Endothelial cell of umbilical vein (primary cell): Measurements from ENCODE around the gene USP33. TPM values are rescaled to one million over a fixed set of nuclear protein-coding genes. Genes with fewer than 3 reads are reported as not detected.

Experiments
- BruUV-seq: library from RNA; stranded (reverse); fragments of 400-500 nt; replicated peaks from 2 replicates; lab custom pipeline; 2021; lab: Mats Ljungman, UMichigan
- CTCF ChIA-PET: fragments of 300-600, 350-600 bp; sonication (Branson Sonifier 250); formaldehyde crosslinking; loops from one replicate; lab custom pipeline; 2021; ENCODE audit warnings: antibody characterized with exemption, inconsistent platforms; lab: Charles Lee
- POLR2A ChIA-PET: fragments of 300-600, 350-600 bp; sonication (Branson Sonifier 250); formaldehyde crosslinking; loops from one replicate; lab custom pipeline; 2021; ENCODE audit warnings: antibody characterized with exemption, inconsistent platforms; lab: Charles Lee
- DNase-seq: peaks from one replicate; pipeline ENCODE4 v3.0.0-alpha.2; 2011; ENCODE audit warnings: low read depth, low spot score
- FAIRE-seq: peaks from 2 replicates; lab custom pipeline; 2011; peaks lifted over from hg19 to GRCh38; lab: Jason Lieb, UNC
- H2AFZ ChIP-seq: 2 replicates; pipeline ENCODE4 v1.6.0; 2012; ENCODE audit warnings: low read depth, low read length, control low read depth, inconsistent platforms
- H3K27ac ChIP-seq: 2 replicates; pipeline ENCODE4 v1.5.1; 2011; ENCODE audit warnings: low read depth, mild to moderate bottlenecking, control low read depth, low read length, moderate library complexity; ENCODE audit not compliant: insufficient read depth
- H3K27me3 ChIP-seq, 2 experiments: 2 replicates each; pipeline versions ENCODE4 v1.6.0 to v1.6.1; 2011; ENCODE audit warnings: low read length in 2 of 2, mixed read lengths in 1 of 2; ENCODE audit not compliant: control insufficient read depth in 2 of 2, insufficient read depth in 2 of 2
- H3K36me3 ChIP-seq, 2 experiments: 2 replicates in 1 of 2; 3 replicates in 1 of 2; pipeline ENCODE4 v1.5.1; 2011; ENCODE audit warnings: low read length in 2 of 2, mild to moderate bottlenecking in 1 of 2, moderate library complexity in 1 of 2; ENCODE audit not compliant: control insufficient read depth in 2 of 2, insufficient read depth in 2 of 2; ENCODE audit errors: extremely low read depth in 1 of 2
- H3K4me1 ChIP-seq: 3 replicates; pipeline ENCODE4 v1.5.1; 2011; ENCODE audit warnings: mild to moderate bottlenecking, low read length; ENCODE audit not compliant: control insufficient read depth, insufficient read depth; ENCODE audit errors: extremely low read depth
- H3K4me2 ChIP-seq: 2 replicates; pipeline ENCODE4 v1.6.1; 2011; ENCODE audit warnings: low read length, control low read depth, mixed read lengths; ENCODE audit not compliant: insufficient read depth
- H3K4me3 ChIP-seq, 3 experiments: fragments of 200-600 bp in 1 of 3; sonication (generic), shearing (Covaris generic) in 1 of 3; replicated peaks in 1 of 3; 2 replicates each; pipeline ENCODE4 v1.5.1; 2011 to 2016; ENCODE audit warnings: control low read depth in 3 of 3, low read length in 3 of 3, mild to moderate bottlenecking in 2 of 3, inconsistent platforms in 1 of 3, low read depth in 1 of 3, moderate library complexity in 1 of 3; ENCODE audit not compliant: insufficient read depth in 1 of 3
- H3K79me2 ChIP-seq: 2 replicates; pipeline ENCODE4 v1.6.0; 2012; ENCODE audit warnings: low read length, inconsistent platforms; ENCODE audit not compliant: control insufficient read depth, insufficient read depth
- H3K9ac ChIP-seq: replicated peaks from 2 replicates; pipeline ENCODE3; 2011; ENCODE audit warnings: low read length, control low read depth; ENCODE audit not compliant: insufficient read depth; ENCODE audit errors: extremely low read depth
- H3K9me1 ChIP-seq: replicated peaks from 3 replicates; pipeline ENCODE4 v1.6.0; 2011; ENCODE audit warnings: mild to moderate bottlenecking, low read length; ENCODE audit not compliant: control insufficient read depth, insufficient read depth; ENCODE audit errors: extremely low read depth
- H3K9me3 ChIP-seq: replicated peaks from 2 replicates; pipeline ENCODE4 v1.5.1; 2012; ENCODE audit warnings: low read length, inconsistent platforms; ENCODE audit not compliant: control insufficient read depth, insufficient read depth
- H4K20me1 ChIP-seq: replicated peaks from 2 replicates; pipeline ENCODE3; 2011; ENCODE audit warnings: mild to moderate bottlenecking, low read length; ENCODE audit not compliant: control insufficient read depth, insufficient read depth; ENCODE audit errors: extremely low read depth
- EZH2 ChIP-seq: IDR thresholded peaks from 2 replicates; pipeline ENCODE4 v1.6.1; 2012; ENCODE audit warnings: borderline replicate concordance, low read depth, mild to moderate bottlenecking, moderate library complexity, low read length, inconsistent platforms; ENCODE audit not compliant: severe bottlenecking
- FOS ChIP-seq: IDR thresholded peaks from 2 replicates; pipeline ENCODE4 v1.6.1; 2011; ENCODE audit warnings: mild to moderate bottlenecking, low read length, moderate library complexity, borderline replicate concordance; ENCODE audit not compliant: insufficient read depth
- GATA2 ChIP-seq: IDR thresholded peaks from 2 replicates; pipeline ENCODE4 v1.7.0; 2011; ENCODE audit warnings: low read depth, mild to moderate bottlenecking, moderate library complexity, mixed read lengths, low read length; ENCODE audit not compliant: insufficient read length, insufficient read depth
- JUN ChIP-seq: IDR thresholded peaks from 2 replicates; pipeline ENCODE4 v1.6.1; 2011; ENCODE audit warnings: borderline replicate concordance, low read depth; ENCODE audit not compliant: insufficient read length, insufficient read depth
- MAX ChIP-seq: IDR thresholded peaks from 2 replicates; pipeline ENCODE4 v1.6.1; 2011; ENCODE audit not compliant: insufficient read depth, insufficient read length
- MYC ChIP-seq: IDR thresholded peaks from one replicate; pipeline ENCODE4 v1.6.1; 2011; ENCODE audit warnings: mild to moderate bottlenecking, low read depth, low read length
- POLR2A ChIP-seq: IDR thresholded peaks from 2 replicates; pipeline ENCODE4 v1.6.1; 2012; ENCODE audit warnings: low read depth, mild to moderate bottlenecking, control low read depth, low read length
- POLR2AphosphoS5 ChIP-seq: IDR thresholded peaks from 2 replicates; pipeline ENCODE4 v1.6.1; 2012; ENCODE audit warnings: low read depth, mild to moderate bottlenecking, control low read depth, low read length, moderate library complexity; ENCODE audit not compliant: insufficient read depth
- dilution Hi-C: fragments of 300-500 bp; cut with MboI; formaldehyde crosslinking; loops from one replicate; pipeline ENCODE4 v1.15.0; 2019; ENCODE audit warnings: low sequenced_read_pairs; ENCODE audit not compliant: extremely low pct_ligation_motif_present
- intact Hi-C: fragments of 100-400 bp; cut with micrococcal nuclease; formaldehyde crosslinking; loops from one replicate; pipeline ENCODE4 v1.10.0; 2022
- polyA plus RNA-seq, 4 experiments: library from polyadenylated mRNA; depleted of rRNA in 3 of 4; stranded (reverse) in 3 of 4; unstranded in 1 of 4; fragments of >200 nt; gene quantifications; 2 replicates each; pipeline versions ENCODE4 v1.2.1 to v1.2.3, GENCODE V29; 2011 to 2012; ENCODE audit warnings: missing spikeins in 1 of 4
- total RNA-seq: library from RNA; stranded (reverse); gene quantifications from 2 replicates; pipeline ENCODE4 v1.2.3, GENCODE V29; 2021
- TF ChIP-seq, protein P1 (sequence below), 2 donors: IDR thresholded peaks; 1 replicate in 1 of 2; 2 replicates in 1 of 2; pipeline ENCODE4 v1.5.1; 2011; ENCODE audit warnings: low read length in 2 of 2, mild to moderate bottlenecking in 2 of 2, moderate library complexity in 2 of 2, control low read depth in 1 of 2, inconsistent platforms in 1 of 2, low read depth in 1 of 2; ENCODE audit not compliant: insufficient read depth in 1 of 2; ENCODE audit errors: extremely low read depth in 1 of 2

USP33 gene
- total and polyA plus RNA-seq, 2 donors (not counting 3 experiments of a cell fraction or from before 2014, with no cell fraction given): 22.5 to 46.4 TPM

DNA sequence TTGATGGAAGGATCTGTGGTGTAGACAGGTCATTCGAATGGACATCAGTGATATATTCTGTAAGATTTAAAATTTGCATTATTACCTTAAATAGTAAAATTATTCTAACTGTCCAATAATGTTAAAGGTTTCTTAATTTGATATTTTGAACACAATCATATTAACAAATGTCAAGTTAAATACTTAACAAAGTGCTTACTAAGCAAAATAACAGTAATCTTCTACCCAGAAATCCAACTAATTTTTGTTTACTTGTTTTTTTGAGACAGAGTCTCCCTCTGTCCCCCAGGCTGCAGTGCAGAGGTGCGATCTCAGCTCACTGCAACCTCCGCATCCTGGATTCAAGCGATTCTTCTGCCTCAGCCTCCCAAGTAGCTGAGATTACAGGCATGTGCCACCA is 33.9 kb downstream of the USP33 start:
- dilution Hi-C loops (no loop called here), intact Hi-C loops (no loop called here)
- ChIA-PET CTCF (no interaction called here), POLR2A (no interaction called here)
- no peaks in the 10 kb centered on the region for H3K79me2 ChIP-seq
- H3K9me1 ChIP-seq: no peaks in the 10 kb centered on the region
- no peak overlapping the region for H3K4me2 ChIP-seq
- H3K4me3 ChIP-seq: no peak overlapping the region
- H3K27me3 ChIP-seq: no peaks in the 10 kb centered on the region
- no peaks in the 10 kb centered on the region for H4K20me1 ChIP-seq
- H3K9me3 ChIP-seq: no peaks in the 10 kb centered on the region
- no peaks in the 10 kb centered on the region for H3K4me1 ChIP-seq
- FAIRE-seq: no peak
- TF ChIP-seq EZH2 (no peak), GATA2 (no peak), MYC (no peak), JUN (no peak), POLR2AphosphoS5 (no peak), FOS (no peak), POLR2A (no peak), MAX (no peak)
- TF ChIP-seq, protein P1, sequence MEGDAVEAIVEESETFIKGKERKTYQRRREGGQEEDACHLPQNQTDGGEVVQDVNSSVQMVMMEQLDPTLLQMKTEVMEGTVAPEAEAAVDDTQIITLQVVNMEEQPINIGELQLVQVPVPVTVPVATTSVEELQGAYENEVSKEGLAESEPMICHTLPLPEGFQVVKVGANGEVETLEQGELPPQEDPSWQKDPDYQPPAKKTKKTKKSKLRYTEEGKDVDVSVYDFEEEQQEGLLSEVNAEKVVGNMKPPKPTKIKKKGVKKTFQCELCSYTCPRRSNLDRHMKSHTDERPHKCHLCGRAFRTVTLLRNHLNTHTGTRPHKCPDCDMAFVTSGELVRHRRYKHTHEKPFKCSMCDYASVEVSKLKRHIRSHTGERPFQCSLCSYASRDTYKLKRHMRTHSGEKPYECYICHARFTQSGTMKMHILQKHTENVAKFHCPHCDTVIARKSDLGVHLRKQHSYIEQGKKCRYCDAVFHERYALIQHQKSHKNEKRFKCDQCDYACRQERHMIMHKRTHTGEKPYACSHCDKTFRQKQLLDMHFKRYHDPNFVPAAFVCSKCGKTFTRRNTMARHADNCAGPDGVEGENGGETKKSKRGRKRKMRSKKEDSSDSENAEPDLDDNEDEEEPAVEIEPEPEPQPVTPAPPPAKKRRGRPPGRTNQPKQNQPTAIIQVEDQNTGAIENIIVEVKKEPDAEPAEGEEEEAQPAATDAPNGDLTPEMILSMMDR (IDR thresholded peaks at IDR 0.05; ENCODE audit: extremely low read depth in 1 of 2, insufficient read depth in 1 of 2, low read depth in 1 of 2, low read length in 2 of 2): no peak
- no peak overlapping the region for H3K27ac ChIP-seq
- DNase-seq: no peak
- H3K36me3 ChIP-seq: peaks cover 11% of the 10 kb centered on the region in 2 experiments
- H3K9ac ChIP-seq: no peak overlapping the region
- no TSS peak for BruUV-seq
- no peak overlapping the region for H2AFZ ChIP-seq
